HEK293 (cell line): Measurements from ENCODE around the gene FAM83E.

Experiments
- HOXD13 ChIP-seq: sonication (generic); formaldehyde crosslinking; IDR thresholded peaks from 2 replicates; pipeline ENCODE4 v1.8.0; 2022; ENCODE audit warnings: missing genetic modification reagents, borderline replicate concordance
- IKZF3 ChIP-seq: fragments of 450-650 bp; IDR thresholded peaks from 2 replicates; pipeline ENCODE4 v1.5.0; 2018; ENCODE audit warnings: missing biosample characterization, mild to moderate bottlenecking, missing genetic modification characterization, moderate library complexity
- KLF1 ChIP-seq: fragments of 450-650 bp; formaldehyde crosslinking; IDR thresholded peaks from 2 replicates; pipeline ENCODE4 v1.5.1; 2016; ENCODE audit warnings: missing biosample characterization, missing genetic modification characterization
- KLF7 ChIP-seq: fragments of 450-650 bp; formaldehyde crosslinking; IDR thresholded peaks from 2 replicates; pipeline ENCODE4 v1.5.1; 2016; ENCODE audit warnings: missing biosample characterization, missing genetic modification characterization, borderline replicate concordance
- MYNN ChIP-seq: fragments of 450-650 bp; formaldehyde crosslinking; IDR thresholded peaks from 2 replicates; pipeline ENCODE4 v1.5.1; 2016; ENCODE audit warnings: missing biosample characterization, missing genetic modification characterization, borderline replicate concordance
- REPIN1 ChIP-seq: fragments of 450-650 bp; formaldehyde crosslinking; IDR thresholded peaks from 2 replicates; pipeline ENCODE4 v1.5.1; 2017; ENCODE audit warnings: missing biosample characterization, missing genetic modification characterization, low read depth
- SCRT2 ChIP-seq: fragments of 450-650 bp; formaldehyde crosslinking; IDR thresholded peaks from 2 replicates; pipeline ENCODE4 v1.5.1; 2016; ENCODE audit warnings: missing biosample characterization, missing genetic modification characterization
- SP3 ChIP-seq: fragments of 450-650 bp; formaldehyde crosslinking; IDR thresholded peaks from 2 replicates; pipeline ENCODE4 v1.5.1; 2016; ENCODE audit warnings: missing biosample characterization, missing genetic modification characterization
- WT1 ChIP-seq: fragments of 450-650 bp; formaldehyde crosslinking; IDR thresholded peaks from 2 replicates; pipeline ENCODE4 v1.5.1; 2016; ENCODE audit warnings: missing biosample characterization, missing genetic modification characterization
- YY1 ChIP-seq: fragments of 450-650 bp; formaldehyde crosslinking; IDR thresholded peaks from 2 replicates; pipeline ENCODE4 v1.5.1; 2018; ENCODE audit warnings: missing biosample characterization, missing genetic modification characterization
- YY2 ChIP-seq: fragments of 450-650 bp; formaldehyde crosslinking; IDR thresholded peaks from 2 replicates; pipeline ENCODE4 v1.5.1; 2016; ENCODE audit warnings: missing biosample characterization, missing genetic modification characterization
- ZBTB1 ChIP-seq: fragments of 450-650 bp; formaldehyde crosslinking; IDR thresholded peaks from 2 replicates; pipeline ENCODE4 v1.5.1; 2016; ENCODE audit warnings: missing biosample characterization, missing genetic modification characterization
- ZBTB21 ChIP-seq: fragments of 450-650 bp; formaldehyde crosslinking; IDR thresholded peaks from 2 replicates; pipeline ENCODE4 v1.5.1; 2017; ENCODE audit warnings: missing biosample characterization, missing genetic modification characterization
- ZEB2 ChIP-seq: fragments of 450-650 bp; formaldehyde crosslinking; IDR thresholded peaks from 2 replicates; pipeline ENCODE4 v1.5.1; 2016; ENCODE audit warnings: missing biosample characterization, missing genetic modification characterization
- ZFHX2 ChIP-seq: fragments of 450-650 bp; formaldehyde crosslinking; conservative IDR thresholded peaks from 2 replicates; pipeline ENCODE4 v1.5.1; 2016; ENCODE audit warnings: missing biosample characterization, missing genetic modification characterization
- ZIC2 ChIP-seq: fragments of 450-650 bp; formaldehyde crosslinking; IDR thresholded peaks from 2 replicates; pipeline ENCODE4 v1.5.1; 2016; ENCODE audit warnings: missing biosample characterization, missing genetic modification characterization
- ZNF112 ChIP-seq: fragments of 450-650 bp; formaldehyde crosslinking; IDR thresholded peaks from 2 replicates; pipeline ENCODE4 v1.5.0; 2017; ENCODE audit warnings: missing biosample characterization, missing genetic modification characterization
- ZNF133 ChIP-seq: fragments of 450-650 bp; formaldehyde crosslinking; IDR thresholded peaks from 2 replicates; pipeline ENCODE4 v1.5.1; 2016; ENCODE audit warnings: missing biosample characterization, missing genetic modification characterization
- ZNF157 ChIP-seq: fragments of 450-650 bp; formaldehyde crosslinking; IDR thresholded peaks from 2 replicates; pipeline ENCODE4 v1.5.1; 2016; ENCODE audit warnings: missing biosample characterization, missing genetic modification characterization
- ZNF19 ChIP-seq: fragments of 450-650 bp; formaldehyde crosslinking; IDR thresholded peaks from 2 replicates; pipeline ENCODE4; 2016; ENCODE audit warnings: missing biosample characterization, missing genetic modification characterization, low read depth
- ZNF2 ChIP-seq: fragments of 450-650 bp; formaldehyde crosslinking; IDR thresholded peaks from 2 replicates; pipeline ENCODE4 v1.5.1; 2016; ENCODE audit warnings: missing biosample characterization, missing genetic modification characterization
- ZNF211 ChIP-seq: fragments of 450-650 bp; formaldehyde crosslinking; IDR thresholded peaks from 2 replicates; pipeline ENCODE4 v1.5.1; 2016; ENCODE audit warnings: low read depth, missing biosample characterization, missing genetic modification characterization
- ZNF223 ChIP-seq: fragments of 450-650 bp; formaldehyde crosslinking; IDR thresholded peaks from 2 replicates; pipeline ENCODE4 v1.5.1; 2016; ENCODE audit warnings: missing biosample characterization, missing genetic modification characterization
- ZNF23 ChIP-seq: fragments of 450-650 bp; formaldehyde crosslinking; IDR thresholded peaks from 2 replicates; pipeline ENCODE4 v1.5.1; 2016; ENCODE audit warnings: missing biosample characterization, missing genetic modification characterization, borderline replicate concordance
- ZNF335 ChIP-seq: fragments of 450-650 bp; formaldehyde crosslinking; conservative IDR thresholded peaks from 2 replicates; pipeline ENCODE4 v1.5.1; 2016; ENCODE audit warnings: missing biosample characterization, missing genetic modification characterization
- ZNF366 ChIP-seq: fragments of 450-650 bp; formaldehyde crosslinking; conservative IDR thresholded peaks from 2 replicates; pipeline ENCODE4 v1.5.1; 2016; ENCODE audit warnings: missing biosample characterization, missing genetic modification characterization
- ZNF48 ChIP-seq: fragments of 450-650 bp; formaldehyde crosslinking; IDR thresholded peaks from 2 replicates; pipeline ENCODE4 v1.5.1; 2016; ENCODE audit warnings: missing biosample characterization, missing genetic modification characterization
- ZNF510 ChIP-seq: fragments of 450-650 bp; formaldehyde crosslinking; IDR thresholded peaks from 2 replicates; pipeline ENCODE4 v1.5.1; 2018; ENCODE audit warnings: mild to moderate bottlenecking, missing genetic modification characterization, missing biosample characterization; ENCODE audit not compliant: insufficient replicate concordance
- ZNF521 ChIP-seq: fragments of 450-650 bp; formaldehyde crosslinking; IDR thresholded peaks from 2 replicates; pipeline ENCODE4 v1.5.1; 2017; ENCODE audit warnings: missing biosample characterization, mild to moderate bottlenecking, missing genetic modification characterization
- ZNF558 ChIP-seq: fragments of 450-650 bp; formaldehyde crosslinking; IDR thresholded peaks from 2 replicates; pipeline ENCODE4 v1.5.1; 2016; ENCODE audit warnings: missing biosample characterization, missing genetic modification characterization
- ZNF560 ChIP-seq: fragments of 450-650 bp; formaldehyde crosslinking; IDR thresholded peaks from 2 replicates; pipeline ENCODE4 v1.5.1; 2017; ENCODE audit warnings: missing biosample characterization, missing genetic modification characterization, borderline replicate concordance
- ZNF660 ChIP-seq: fragments of 450-650 bp; IDR thresholded peaks from 2 replicates; pipeline ENCODE4 v1.5.1; 2018; ENCODE audit warnings: missing biosample characterization, mild to moderate bottlenecking, missing genetic modification characterization
- ZNF747 ChIP-seq: fragments of 450-650 bp; formaldehyde crosslinking; IDR thresholded peaks from 2 replicates; pipeline ENCODE4 v1.5.1; 2016; ENCODE audit warnings: missing biosample characterization, missing genetic modification characterization
- ZNF837 ChIP-seq: fragments of 450-650 bp; formaldehyde crosslinking; IDR thresholded peaks from 2 replicates; pipeline ENCODE4 v1.5.1; 2016; ENCODE audit warnings: missing biosample characterization, missing genetic modification characterization
- ZSCAN16 ChIP-seq: fragments of 450-650 bp; formaldehyde crosslinking; IDR thresholded peaks from 2 replicates; pipeline ENCODE4 v1.5.1; 2016; ENCODE audit warnings: missing biosample characterization, missing genetic modification characterization
- TF ChIP-seq, protein P1 (sequence below): sonication (generic); formaldehyde crosslinking; IDR thresholded peaks from 2 replicates; pipeline ENCODE4 v1.8.1; 2022; ENCODE audit warnings: mild to moderate bottlenecking, moderate library complexity, missing genetic modification reagents
- TF ChIP-seq, protein P2 (sequence below): fragments of 450-650 bp; formaldehyde crosslinking; IDR thresholded peaks from 2 replicates; pipeline ENCODE4 v1.5.1; 2016; ENCODE audit warnings: missing biosample characterization, missing genetic modification characterization
- TF ChIP-seq, protein P3 (sequence below): fragments of 450-650 bp; formaldehyde crosslinking; IDR thresholded peaks from 2 replicates; pipeline ENCODE4 v1.5.1; 2016; ENCODE audit warnings: missing biosample characterization, missing genetic modification characterization

Gene FAM83E

DNA sequence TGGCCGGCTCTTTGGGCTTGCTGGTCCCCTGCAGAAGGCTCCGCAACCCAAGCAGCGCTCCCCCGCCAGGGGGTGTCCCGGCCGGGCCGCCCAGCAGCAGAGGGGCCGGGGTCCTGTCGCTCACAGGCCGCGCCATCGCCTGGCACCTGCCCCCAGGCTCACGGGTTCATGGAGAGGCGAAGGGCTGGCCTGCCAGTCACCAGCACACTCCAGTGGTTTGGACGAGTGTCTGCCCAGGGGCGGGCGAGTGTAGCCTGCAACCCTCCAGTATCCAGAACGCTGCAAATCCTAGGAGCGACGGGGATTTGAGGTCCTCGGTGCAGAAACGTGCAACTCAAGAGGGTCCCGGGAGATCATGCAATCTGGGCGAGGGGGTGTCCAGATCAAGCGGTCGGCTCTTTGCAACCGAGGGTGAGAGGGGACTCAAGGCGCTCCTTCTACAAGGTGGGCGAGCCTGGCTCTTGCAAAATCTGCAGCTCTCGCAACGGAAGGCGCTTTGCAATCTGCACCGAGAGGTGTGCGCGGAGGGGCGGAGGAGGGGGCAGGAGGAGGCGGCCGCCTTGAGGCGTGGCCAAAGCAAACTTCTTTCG lies 22.1 kb upstream of the FAM83E start, which contains the start of gene DBP (continued):
- TF ChIP-seq ZNF157 = no peak
- no peak for TF ChIP-seq ZNF48 (tag by site-specific recombination)
- no peak for TF ChIP-seq MYNN (tag by site-specific recombination)
- no peak for TF ChIP-seq ZNF837
- TF ChIP-seq ZNF335 = no peak
- TF ChIP-seq KLF1 = peak; percentile 73
- peak; percentile 59; the same call in 1 of the 2 replicates for TF ChIP-seq ZEB2 (tag by site-specific recombination)
- no peak for TF ChIP-seq ZNF747 (tag by site-specific recombination)
- TF ChIP-seq ZNF211 (tag by site-specific recombination) = no peak
- no peak for TF ChIP-seq IKZF3 (tag by site-specific recombination)
- no peak for TF ChIP-seq ZNF112 (tag by site-specific recombination)
- TF ChIP-seq ZBTB21 (tag by site-specific recombination) = no peak
- TF ChIP-seq ZSCAN16 (tag by site-specific recombination) = peak; percentile 26; the same call in 1 of the 2 replicates
- no peak for TF ChIP-seq SP3
- TF ChIP-seq ZFHX2 (tag by site-specific recombination) = peak; percentile 75
- no peak for TF ChIP-seq ZNF223 (tag by site-specific recombination)
- peak; percentile 48 for TF ChIP-seq ZNF366 (tag by site-specific recombination)
- TF ChIP-seq ZNF510 (tag by site-specific recombination) = no peak
- TF ChIP-seq ZIC2 (tag by site-specific recombination) = no peak
- TF ChIP-seq, protein P1, sequence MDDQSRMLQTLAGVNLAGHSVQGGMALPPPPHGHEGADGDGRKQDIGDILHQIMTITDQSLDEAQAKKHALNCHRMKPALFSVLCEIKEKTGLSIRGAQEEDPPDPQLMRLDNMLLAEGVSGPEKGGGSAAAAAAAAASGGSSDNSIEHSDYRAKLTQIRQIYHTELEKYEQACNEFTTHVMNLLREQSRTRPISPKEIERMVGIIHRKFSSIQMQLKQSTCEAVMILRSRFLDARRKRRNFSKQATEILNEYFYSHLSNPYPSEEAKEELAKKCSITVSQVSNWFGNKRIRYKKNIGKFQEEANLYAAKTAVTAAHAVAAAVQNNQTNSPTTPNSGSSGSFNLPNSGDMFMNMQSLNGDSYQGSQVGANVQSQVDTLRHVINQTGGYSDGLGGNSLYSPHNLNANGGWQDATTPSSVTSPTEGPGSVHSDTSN = no peak
- no peak for TF ChIP-seq ZNF23 (tag by site-specific recombination)
- TF ChIP-seq YY2 = no peak; the same call in 1 of the 2 replicates
- TF ChIP-seq ZNF133 (tag by site-specific recombination) = no peak
- no peak for TF ChIP-seq HOXD13 (CRISPR knock-in tag)
- no peak for TF ChIP-seq ZNF558 (tag by site-specific recombination)
- no peak for TF ChIP-seq ZNF560
- TF ChIP-seq SCRT2 (tag by site-specific recombination) = no peak
- no peak for TF ChIP-seq ZBTB1 (tag by site-specific recombination)
- no peak for TF ChIP-seq WT1 (tag by site-specific recombination)
- TF ChIP-seq, protein P2, sequence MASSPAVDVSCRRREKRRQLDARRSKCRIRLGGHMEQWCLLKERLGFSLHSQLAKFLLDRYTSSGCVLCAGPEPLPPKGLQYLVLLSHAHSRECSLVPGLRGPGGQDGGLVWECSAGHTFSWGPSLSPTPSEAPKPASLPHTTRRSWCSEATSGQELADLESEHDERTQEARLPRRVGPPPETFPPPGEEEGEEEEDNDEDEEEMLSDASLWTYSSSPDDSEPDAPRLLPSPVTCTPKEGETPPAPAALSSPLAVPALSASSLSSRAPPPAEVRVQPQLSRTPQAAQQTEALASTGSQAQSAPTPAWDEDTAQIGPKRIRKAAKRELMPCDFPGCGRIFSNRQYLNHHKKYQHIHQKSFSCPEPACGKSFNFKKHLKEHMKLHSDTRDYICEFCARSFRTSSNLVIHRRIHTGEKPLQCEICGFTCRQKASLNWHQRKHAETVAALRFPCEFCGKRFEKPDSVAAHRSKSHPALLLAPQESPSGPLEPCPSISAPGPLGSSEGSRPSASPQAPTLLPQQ (tag by site-specific recombination) = no peak
- no peak for TF ChIP-seq ZNF521 (tag by site-specific recombination)
- TF ChIP-seq KLF7 (tag by site-specific recombination) = 0 out of 2 replicates have a peak, but pooled peaks have one; percentile 16
- TF ChIP-seq ZNF660 (tag by site-specific recombination) = 0 out of 2 replicates have a peak, but pooled peaks have one; percentile 30
- TF ChIP-seq ZNF2 (tag by site-specific recombination) = peak; percentile 33; the same call in 1 of the 2 replicates
- no peak for TF ChIP-seq ZNF19 (tag by site-specific recombination)
- TF ChIP-seq REPIN1 = no peak
- TF ChIP-seq, protein P3, sequence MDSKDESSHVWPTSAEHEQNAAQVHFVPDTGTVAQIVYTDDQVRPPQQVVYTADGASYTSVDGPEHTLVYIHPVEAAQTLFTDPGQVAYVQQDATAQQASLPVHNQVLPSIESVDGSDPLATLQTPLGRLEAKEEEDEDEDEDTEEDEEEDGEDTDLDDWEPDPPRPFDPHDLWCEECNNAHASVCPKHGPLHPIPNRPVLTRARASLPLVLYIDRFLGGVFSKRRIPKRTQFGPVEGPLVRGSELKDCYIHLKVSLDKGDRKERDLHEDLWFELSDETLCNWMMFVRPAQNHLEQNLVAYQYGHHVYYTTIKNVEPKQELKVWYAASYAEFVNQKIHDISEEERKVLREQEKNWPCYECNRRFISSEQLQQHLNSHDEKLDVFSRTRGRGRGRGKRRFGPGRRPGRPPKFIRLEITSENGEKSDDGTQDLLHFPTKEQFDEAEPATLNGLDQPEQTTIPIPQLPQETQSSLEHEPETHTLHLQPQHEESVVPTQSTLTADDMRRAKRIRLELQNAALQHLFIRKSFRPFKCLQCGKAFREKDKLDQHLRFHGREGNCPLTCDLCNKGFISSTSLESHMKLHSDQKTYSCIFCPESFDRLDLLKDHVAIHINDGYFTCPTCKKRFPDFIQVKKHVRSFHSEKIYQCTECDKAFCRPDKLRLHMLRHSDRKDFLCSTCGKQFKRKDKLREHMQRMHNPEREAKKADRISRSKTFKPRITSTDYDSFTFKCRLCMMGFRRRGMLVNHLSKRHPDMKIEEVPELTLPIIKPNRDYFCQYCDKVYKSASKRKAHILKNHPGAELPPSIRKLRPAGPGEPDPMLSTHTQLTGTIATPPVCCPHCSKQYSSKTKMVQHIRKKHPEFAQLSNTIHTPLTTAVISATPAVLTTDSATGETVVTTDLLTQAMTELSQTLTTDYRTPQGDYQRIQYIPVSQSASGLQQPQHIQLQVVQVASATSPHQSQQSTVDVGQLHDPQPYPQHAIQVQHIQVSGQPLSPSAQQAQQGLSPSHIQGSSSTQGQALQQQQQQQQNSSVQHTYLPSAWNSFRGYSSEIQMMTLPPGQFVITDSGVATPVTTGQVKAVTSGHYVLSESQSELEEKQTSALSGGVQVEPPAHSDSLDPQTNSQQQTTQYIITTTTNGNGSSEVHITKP (tag by site-specific recombination) = peak; percentile 30
- TF ChIP-seq YY1 (tag by site-specific recombination) = no peak
